Uterus (tissue), 2 donors: ENCODE results near the gene RSBN1L.

Experiments used
- POLR2A ChIP-seq, 2 donors: fragments of 450-650 bp; IDR thresholded peaks; one replicate each; pipeline ENCODE4 v1.6.1; 2016; ENCODE audit warnings: antibody characterized with exemption in 2 of 2, mild to moderate bottlenecking in 1 of 2, moderate library complexity in 1 of 2
- TF ChIP-seq, protein P1 (sequence below), 4 experiments: fragments of 200-600 bp in 2 of 4; fragments of 450-650 bp in 2 of 4; sonication (generic) in 2 of 4; IDR thresholded peaks; one replicate each; pipeline ENCODE4 v1.5.1; 2016 to 2019; ENCODE audit warnings: antibody characterized with exemption in 4 of 4, mild to moderate bottlenecking in 2 of 4, moderate library complexity in 1 of 4

DNA sequence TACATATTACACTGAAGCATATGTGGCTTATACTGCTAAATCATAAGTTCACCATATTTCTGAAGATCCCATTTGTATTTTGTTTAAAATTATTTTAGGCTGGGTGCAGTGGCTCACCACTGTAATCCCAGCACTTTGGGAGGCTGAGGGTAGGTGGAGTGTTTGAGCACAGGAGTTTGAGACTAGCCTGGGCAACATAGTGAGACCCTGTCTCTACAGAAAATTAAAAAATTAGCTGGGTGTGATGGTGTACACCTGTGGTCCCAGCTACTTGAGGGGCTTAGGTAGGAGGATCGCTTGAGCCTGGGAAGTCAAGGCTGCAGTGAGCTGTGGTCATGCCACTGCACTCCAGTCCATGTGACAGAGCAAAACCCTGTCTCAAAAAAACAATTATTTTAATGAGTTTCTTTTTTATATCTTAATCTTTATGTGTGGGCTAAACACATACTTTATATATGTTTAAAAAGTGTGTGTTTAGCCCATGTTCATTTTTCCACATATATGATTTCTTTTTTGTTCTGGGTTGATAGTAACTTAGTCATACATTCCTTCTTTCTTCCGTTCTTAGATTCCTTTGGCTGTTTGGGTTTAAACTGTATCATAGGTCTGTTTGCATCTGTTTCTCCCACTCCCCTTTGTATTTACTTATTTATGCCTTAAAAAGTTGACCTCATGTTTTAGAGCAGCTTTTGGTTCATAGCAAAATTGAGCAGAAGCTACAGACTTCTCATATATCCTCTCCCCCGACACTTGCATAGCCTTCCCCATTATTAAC is 33.5 kb downstream of the RSBN1L start:
- TF ChIP-seq POLR2A (IDR thresholded peaks at IDR 0.05): no peak
- TF ChIP-seq, protein P1, sequence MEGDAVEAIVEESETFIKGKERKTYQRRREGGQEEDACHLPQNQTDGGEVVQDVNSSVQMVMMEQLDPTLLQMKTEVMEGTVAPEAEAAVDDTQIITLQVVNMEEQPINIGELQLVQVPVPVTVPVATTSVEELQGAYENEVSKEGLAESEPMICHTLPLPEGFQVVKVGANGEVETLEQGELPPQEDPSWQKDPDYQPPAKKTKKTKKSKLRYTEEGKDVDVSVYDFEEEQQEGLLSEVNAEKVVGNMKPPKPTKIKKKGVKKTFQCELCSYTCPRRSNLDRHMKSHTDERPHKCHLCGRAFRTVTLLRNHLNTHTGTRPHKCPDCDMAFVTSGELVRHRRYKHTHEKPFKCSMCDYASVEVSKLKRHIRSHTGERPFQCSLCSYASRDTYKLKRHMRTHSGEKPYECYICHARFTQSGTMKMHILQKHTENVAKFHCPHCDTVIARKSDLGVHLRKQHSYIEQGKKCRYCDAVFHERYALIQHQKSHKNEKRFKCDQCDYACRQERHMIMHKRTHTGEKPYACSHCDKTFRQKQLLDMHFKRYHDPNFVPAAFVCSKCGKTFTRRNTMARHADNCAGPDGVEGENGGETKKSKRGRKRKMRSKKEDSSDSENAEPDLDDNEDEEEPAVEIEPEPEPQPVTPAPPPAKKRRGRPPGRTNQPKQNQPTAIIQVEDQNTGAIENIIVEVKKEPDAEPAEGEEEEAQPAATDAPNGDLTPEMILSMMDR (IDR thresholded peaks at IDR 0.05): no peak
